HG03571 (cell line): Measurements from ENCODE around the gene ADARB1.

Experiments used
- ATAC-seq: cut with Tn5 transposase; IDR thresholded peaks from one replicate; pipeline ENCODE4 v1.9.1; 2021; ENCODE audit not compliant: unreplicated experiment

The ADARB1 gene

GRCh38 chr21:45039317-45040156 lies 34.8 kb upstream of the ADARB1 start:
- ATAC-seq: no peak

GRCh38 chr21:45040157-45040711 lies 34.1 kb upstream of the ADARB1 start:
- ATAC-seq: no peak

GRCh38 chr21:45040739-45041138 lies 33.6 kb upstream of the ADARB1 start:
- no peak for ATAC-seq

- ATAC-seq: no peak
Observed at GRCh38 chr21:45041351-45041805, 33.0 kb upstream of the ADARB1 start.

GRCh38 chr21:45041984-45042663 lies 32.3 kb upstream of the ADARB1 start:
- no peak for ATAC-seq

- no peak for ATAC-seq
Observed at GRCh38 chr21:45042664-45043161, 31.7 kb upstream of the ADARB1 start.

GRCh38 chr21:45043541-45044020 lies 30.8 kb upstream of the ADARB1 start:
- no peak for ATAC-seq

- no peak for ATAC-seq
Observed at GRCh38 chr21:45045481-45045880, 28.9 kb upstream of the ADARB1 start.

GRCh38 chr21:45047257-45047656 lies 27.1 kb upstream of the ADARB1 start:
- ATAC-seq: no peak

- no peak for ATAC-seq
Observed at GRCh38 chr21:45048026-45048698, 26.2 kb upstream of the ADARB1 start.

GRCh38 chr21:45048968-45049367 lies 25.4 kb upstream of the ADARB1 start:
- ATAC-seq: no peak

GRCh38 chr21:45049714-45050344 lies 24.6 kb upstream of the ADARB1 start:
- ATAC-seq: no peak

- ATAC-seq: no peak
Observed at GRCh38 chr21:45050345-45050796, 24.0 kb upstream of the ADARB1 start.

GRCh38 chr21:45050797-45051489 lies 23.4 kb upstream of the ADARB1 start:
- ATAC-seq: no peak

GRCh38 chr21:45051580-45052434 lies 22.6 kb upstream of the ADARB1 start:
- no peak for ATAC-seq

GRCh38 chr21:45052960-45053359 lies 21.4 kb upstream of the ADARB1 start:
- ATAC-seq: no peak

GRCh38 chr21:45053561-45054226 lies 20.7 kb upstream of the ADARB1 start:
- ATAC-seq: no peak

GRCh38 chr21:45054227-45054926 lies 20.0 kb upstream of the ADARB1 start:
- no peak for ATAC-seq
